SK-N-DZ (cell line): ENCODE results near the gene GOLGA6A.
A peak's percentile ranks its signal among the peaks of the same experiment; 100 is the strongest.
"Not testable (repeated sequence)": the region's sequence is repeated elsewhere in the genome, so short reads cannot be mapped to it uniquely, and the experiment has no call there.

Experiments used
- DNase-seq: peaks from one replicate; pipeline ENCODE4 v3.0.0-alpha.2; 2015; ENCODE audit warnings: low spot score

GOLGA6A gene

DNA sequence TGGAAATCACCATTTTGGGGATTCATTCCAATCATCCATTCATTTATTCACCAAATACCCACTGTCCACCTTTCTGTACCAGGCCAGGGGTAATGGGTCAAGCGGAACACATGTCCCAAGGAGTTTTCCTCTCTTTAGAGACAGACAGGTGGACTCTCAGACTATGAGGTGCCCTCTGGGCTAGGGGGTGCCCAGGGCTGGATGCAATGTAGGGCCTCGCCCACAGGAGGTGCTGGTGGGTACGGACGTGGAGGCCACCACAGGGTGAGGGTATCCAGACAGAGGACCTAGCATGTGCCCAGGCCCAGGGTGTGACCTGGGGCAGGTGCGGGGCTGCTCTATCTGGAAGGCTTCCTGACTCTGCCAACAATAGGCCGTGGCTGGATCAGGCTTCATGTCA is 26.3 kb upstream of the GOLGA6A start:
- DNase-seq = not testable (repeated sequence)

DNA sequence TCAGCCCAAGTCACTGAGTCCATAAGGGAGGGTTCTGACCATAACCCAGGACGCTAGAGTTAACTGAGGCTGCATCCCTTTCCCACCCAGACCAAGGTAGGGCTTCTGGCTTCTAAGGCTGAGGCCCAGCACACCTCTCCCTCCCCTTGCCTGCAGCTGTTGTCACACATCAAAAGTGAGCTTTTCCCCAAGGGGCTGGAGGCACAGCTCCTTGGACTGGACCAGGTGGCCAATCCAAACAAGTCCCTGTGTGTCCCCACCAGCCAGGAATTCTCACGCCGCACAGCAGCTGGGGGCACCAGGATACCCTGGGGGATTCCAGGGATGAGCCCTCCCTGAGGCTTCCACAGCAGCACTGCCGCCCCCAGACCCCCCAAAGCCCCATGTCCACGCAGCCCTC is 25.8 kb upstream of the GOLGA6A start:
- no peak for DNase-seq

GRCh38 chr15:74099963-74100733 is 17.8 kb upstream of the GOLGA6A start:
- peak; percentile 93 for DNase-seq

DNA sequence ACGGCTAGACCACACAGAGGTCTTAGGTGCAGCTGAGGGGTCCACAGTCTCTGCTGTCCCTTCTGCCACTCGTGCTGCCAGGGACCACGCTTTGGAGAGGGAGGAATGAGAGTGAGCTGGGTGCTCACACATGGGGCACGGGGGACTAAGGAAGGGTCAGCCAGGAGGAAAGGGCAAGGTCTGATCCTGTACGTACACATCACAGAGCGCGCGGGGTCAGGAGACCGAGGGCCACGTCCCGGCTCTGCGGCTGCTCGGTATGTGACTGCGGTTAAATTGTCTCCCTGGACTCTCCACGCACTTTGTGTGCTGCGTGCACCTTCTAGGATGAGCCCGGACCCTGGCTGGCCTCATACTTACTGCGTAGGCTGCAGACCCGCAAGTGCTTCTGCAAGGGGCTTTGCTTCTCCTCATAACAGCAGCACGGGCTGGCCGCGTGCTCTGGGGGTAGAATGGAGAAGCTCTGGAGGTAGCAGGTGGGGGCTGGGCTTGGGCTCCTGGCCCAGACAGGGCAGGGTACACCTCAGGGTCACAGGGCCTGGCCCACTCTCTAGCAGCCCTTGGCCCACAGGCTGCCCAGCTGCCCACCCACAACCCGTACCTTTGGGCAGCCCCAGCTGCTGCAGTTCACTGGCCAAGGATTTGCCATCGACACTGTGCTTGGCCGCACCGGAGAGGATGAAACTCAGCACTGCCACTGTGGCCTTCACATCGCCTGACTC is 14.6 kb upstream of the GOLGA6A start:
- DNase-seq = not testable (repeated sequence)

DNA sequence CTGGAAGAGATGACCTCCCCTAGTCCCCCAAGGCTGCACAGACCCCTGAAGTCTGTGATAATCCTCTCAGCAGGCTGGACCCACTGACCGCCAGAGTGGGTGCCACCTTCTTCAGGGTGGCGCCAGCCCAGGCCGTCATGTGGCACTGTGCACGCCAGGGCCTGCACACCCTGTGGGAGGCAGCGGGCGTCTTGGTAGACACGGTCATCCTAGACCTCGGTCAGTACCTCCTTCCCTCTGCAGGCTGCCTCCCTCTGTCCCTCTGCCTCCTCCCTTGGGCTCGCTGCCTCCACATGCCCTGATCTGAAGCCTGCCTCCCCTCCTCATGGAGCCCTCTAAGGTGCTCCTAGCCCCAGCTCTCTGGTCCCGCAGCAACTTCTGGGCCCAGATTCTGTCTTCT is 13.3 kb upstream of the GOLGA6A start:
- not testable (repeated sequence) for DNase-seq

DNA sequence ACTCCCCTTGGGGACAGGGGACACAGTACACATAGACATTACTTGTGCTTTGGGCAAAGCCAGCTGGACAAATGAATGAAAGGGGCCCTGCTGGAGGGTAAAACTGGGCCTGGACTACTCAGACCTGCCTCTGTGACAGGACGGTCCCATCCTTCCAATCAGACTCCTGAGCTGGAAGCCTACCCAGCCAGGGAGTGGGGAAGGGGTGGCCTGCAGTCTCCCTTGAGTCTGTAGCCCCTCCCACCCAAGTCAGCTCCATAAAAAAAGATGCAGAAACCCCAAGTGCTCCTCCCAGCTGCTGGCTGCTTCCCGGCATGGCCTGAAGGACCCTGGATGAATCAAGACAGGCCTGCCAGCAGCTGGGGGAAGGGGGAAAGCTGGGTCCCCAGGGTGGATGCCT is 12.2 kb upstream of the GOLGA6A start:
- not testable (repeated sequence) for DNase-seq

DNA sequence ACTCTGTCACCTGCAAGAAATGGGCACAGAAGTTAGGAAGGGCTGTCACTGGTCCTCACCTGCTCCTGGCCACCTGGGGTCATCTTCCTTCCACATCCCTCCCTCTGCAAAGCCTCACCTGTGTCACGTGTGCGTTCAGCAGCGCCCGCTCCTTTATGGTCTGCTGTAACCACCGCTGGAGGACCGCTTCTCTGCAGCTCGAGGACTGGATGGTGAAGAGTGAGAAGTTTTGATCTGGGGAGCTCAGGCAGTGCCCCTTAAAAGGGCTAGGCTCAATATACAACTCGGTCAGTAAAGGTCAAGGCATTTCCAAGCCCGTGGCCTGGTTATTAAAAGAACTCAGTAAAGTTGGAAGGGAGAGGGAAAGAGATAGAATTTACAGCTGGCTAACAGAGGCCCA is 6.6 kb downstream of the GOLGA6A start:
- DNase-seq = not testable (repeated sequence)

- DNase-seq = not testable (repeated sequence)
These were observed 9.6 kb downstream of the GOLGA6A start for GRCh38 chr15:74072614-74073337.

DNA sequence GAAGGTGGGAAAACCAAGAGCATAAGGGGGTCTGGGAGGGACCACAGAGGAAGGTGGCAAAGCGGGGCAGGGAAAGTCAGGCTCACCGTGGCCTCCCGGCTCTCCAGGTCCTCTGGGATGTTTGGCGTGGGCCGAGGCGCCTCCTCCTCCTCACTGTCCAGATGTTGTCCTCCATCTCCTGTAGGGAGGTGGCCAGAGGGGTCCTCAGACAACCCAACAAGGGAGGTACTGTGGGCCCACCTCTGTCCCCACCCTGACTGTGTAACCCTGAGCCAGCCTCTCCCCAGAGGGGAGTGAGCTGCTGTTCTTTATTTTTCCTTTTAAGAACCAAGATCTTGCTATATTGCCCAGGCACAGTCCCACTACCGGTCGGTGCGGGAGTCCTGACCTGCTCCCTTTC is 10.2 kb downstream of the GOLGA6A start:
- DNase-seq = not testable (repeated sequence)

- DNase-seq = not testable (repeated sequence)
These were observed 10.7 kb downstream of the GOLGA6A start for GRCh38 chr15:74071645-74072044.

DNA sequence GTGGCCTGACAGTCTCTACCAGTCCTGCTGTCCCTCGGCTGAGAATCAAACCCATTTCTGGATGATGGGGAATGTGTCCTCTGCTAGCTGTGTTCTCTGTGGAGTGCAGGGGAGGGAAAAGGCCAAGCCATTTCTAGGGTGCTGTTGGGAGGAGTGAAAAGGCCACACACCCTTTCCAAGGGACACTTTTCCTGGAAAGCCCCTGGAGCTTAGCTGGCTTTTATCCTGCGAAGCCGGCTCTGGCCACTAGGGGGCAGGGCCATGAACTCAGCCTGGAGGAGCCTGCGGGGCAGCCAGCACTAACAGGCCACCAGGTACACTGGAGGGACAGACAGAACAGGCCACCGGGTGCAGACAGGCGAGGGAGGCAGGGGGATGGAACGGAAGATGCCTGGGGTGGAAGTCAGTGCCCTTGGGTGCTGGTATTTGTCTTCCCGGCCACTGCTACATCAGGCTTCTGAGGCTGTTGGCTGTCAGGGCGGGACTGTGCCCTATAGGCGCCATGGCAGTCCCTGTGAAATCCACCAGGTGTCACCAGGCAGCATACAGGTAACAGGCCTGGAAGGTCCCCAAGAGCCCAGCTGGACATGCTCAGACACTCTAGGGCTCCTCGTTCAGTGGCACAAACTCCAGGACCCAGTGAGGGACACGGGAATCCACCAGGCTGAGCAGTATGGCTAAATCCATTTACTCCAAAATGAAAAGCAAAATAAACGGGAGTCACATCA is 16.5 kb downstream of the GOLGA6A start:
- DNase-seq = not testable (repeated sequence)

- DNase-seq = not testable (repeated sequence)
These were observed 17.5 kb downstream of the GOLGA6A start for GRCh38 chr15:74064822-74065221.

GRCh38 chr15:74064183-74064582 is 18.2 kb downstream of the GOLGA6A start:
- not testable (repeated sequence) for DNase-seq

GRCh38 chr15:74063425-74064146 is 18.8 kb downstream of the GOLGA6A start:
- not testable (repeated sequence) for DNase-seq

- no peak for DNase-seq
These were observed 19.7 kb downstream of the GOLGA6A start for GRCh38 chr15:74062671-74063070.

GRCh38 chr15:74062236-74062635 is 20.1 kb downstream of the GOLGA6A start:
- no peak for DNase-seq

GRCh38 chr15:74060251-74060650 is 22.1 kb downstream of the GOLGA6A start:
- DNase-seq = no peak

GRCh38 chr15:74059050-74059833 is 23.1 kb downstream of the GOLGA6A start:
- not testable (repeated sequence) for DNase-seq

GRCh38 chr15:74056330-74056729 is 26.0 kb downstream of the GOLGA6A start:
- not testable (repeated sequence) for DNase-seq

GRCh38 chr15:74055804-74056203 is 26.5 kb downstream of the GOLGA6A start:
- no peak for DNase-seq
